ENCODE results near the gene KRTAP4-16.
"Not testable (repeated sequence)": the region's sequence is repeated elsewhere in the genome, so short reads cannot be mapped to it uniquely, and the experiment has no call there.

The KRTAP4-16 gene

GRCh38 chr17:41069031-41069430, 33.0 kb downstream of the KRTAP4-16 start:
- no peak for DNase-seq

- no peak for DNase-seq
These were observed 34.7 kb downstream of the KRTAP4-16 start for GRCh38 chr17:41067281-41067680.

GRCh38 chr17:41065829-41066624, 36.0 kb downstream of the KRTAP4-16 start, which contains the start of gene KRTAP2-4:
Gene KRTAP2-4, minus strand, starts transcription at chr17:41065879. Its CDS starts 34 bp downstream, at chr17:41065845.
- DNase-seq = no peak

- not testable (repeated sequence) for DNase-seq
These were observed 36.9 kb downstream of the KRTAP4-16 start for GRCh38 chr17:41065016-41065689.

- no peak for DNase-seq
These were observed 37.7 kb downstream of the KRTAP4-16 start for GRCh38 chr17:41064301-41064700.

- no peak for DNase-seq
These were observed 38.6 kb downstream of the KRTAP4-16 start for GRCh38 chr17:41063449-41063848.

GRCh38 chr17:41061964-41062363, 40.0 kb downstream of the KRTAP4-16 start:
- DNase-seq = no peak

- DNase-seq = no peak
These were observed 41.9 kb downstream of the KRTAP4-16 start, which contains the start of gene KRTAP2-3 for GRCh38 chr17:41060052-41060604. Gene KRTAP2-3, minus strand, starts transcription at chr17:41060114. Its CDS starts 64 bp downstream, at chr17:41060050.

GRCh38 chr17:41059276-41060051, 42.5 kb downstream of the KRTAP4-16 start:
- not testable (repeated sequence) for DNase-seq

- no peak for DNase-seq
These were observed 43.3 kb downstream of the KRTAP4-16 start for GRCh38 chr17:41058741-41059140.

- no peak for DNase-seq
These were observed 44.5 kb downstream of the KRTAP4-16 start for GRCh38 chr17:41057547-41057946.

GRCh38 chr17:41055130-41055529, 46.9 kb downstream of the KRTAP4-16 start, which contains the start of gene KRTAP2-2:
Gene KRTAP2-2, minus strand, starts transcription at chr17:41055230. Its CDS starts 19 bp downstream, at chr17:41055211.
- DNase-seq = not testable (repeated sequence)

- DNase-seq = not testable (repeated sequence)
These were observed 47.5 kb downstream of the KRTAP4-16 start for GRCh38 chr17:41054556-41054955.

- no peak for DNase-seq
These were observed 48.0 kb downstream of the KRTAP4-16 start for GRCh38 chr17:41054025-41054424.

- no peak for DNase-seq
These were observed 49.4 kb downstream of the KRTAP4-16 start for GRCh38 chr17:41052566-41052965.

All from NCI-H774 (cell line).